A549 (cell line): ENCODE data around the gene CDYL. TPM values are rescaled to one million over a fixed set of nuclear protein-coding genes. Genes with fewer than 3 reads are reported as not detected.

Experiments
- ATAC-seq, 2 experiments: fragments of 200-7000 bp in 1 of 2; fragments of >200 bp in 1 of 2; cut with Nextera tagmentation in 1 of 2; cut with Tn5 transposase in 1 of 2; 3 replicates each; pipeline versions ENCODE4 v1.8.0 to v1.9.1; 2018 to 2020; ENCODE audit warnings: mild to moderate bottlenecking in 1 of 2, moderate library complexity in 1 of 2
- CTCF ChIA-PET: fragments of 300-600 bp; sonication (Branson Sonifier 250); formaldehyde crosslinking; extraction: SDS; loops from one replicate; lab custom pipeline; 2021; ENCODE audit warnings: antibody characterized with exemption, inconsistent platforms; lab: Yijun Ruan, JAX
- POLR2A ChIA-PET: fragments of 350-600 bp; formaldehyde crosslinking; extraction: SDS; loops from one replicate; lab custom pipeline; 2021; ENCODE audit warnings: antibody characterized with exemption, inconsistent platforms; lab: Yijun Ruan, JAX
- DNase-seq, 2 experiments: peaks; one replicate each; pipeline versions ENCODE4 v3.0.0 to v3.0.0-alpha.2; 2011 to 2016; ENCODE audit warnings: low read depth in 1 of 2, low spot score in 1 of 2
- FAIRE-seq: peaks from 2 replicates; lab custom pipeline; 2011; peaks lifted over from hg19 to GRCh38; lab: Jason Lieb, UNC
- H3K27ac ChIP-seq, 2 experiments: fragments of >200 bp; sonication (Bioruptor Twin); formaldehyde crosslinking; 3 replicates each; pipeline ENCODE4 v1.5.1; 2016 to 2017
- H3K4me1 ChIP-seq: fragments of >200 bp; sonication (Bioruptor Twin); formaldehyde crosslinking; 3 replicates; pipeline ENCODE4 v1.6.1; 2016
- H3K4me2 ChIP-seq: fragments of >200 bp; sonication (Bioruptor Twin); formaldehyde crosslinking; 3 replicates; pipeline ENCODE4 v1.6.1; 2016
- H3K4me3 ChIP-seq: fragments of >200 bp; sonication (Bioruptor Twin); formaldehyde crosslinking; 3 replicates; pipeline ENCODE4 v1.5.1; 2016
- H3K9me3 ChIP-seq: fragments of >200 bp; sonication (Bioruptor Twin); formaldehyde crosslinking; 3 replicates; pipeline ENCODE4 v1.6.1; 2016
- CBX2 ChIP-seq: fragments of 200-600 bp; sonication (generic); IDR thresholded peaks from 2 replicates; pipeline ENCODE4 v1.6.1; 2016; ENCODE audit warnings: low read depth, mild to moderate bottlenecking, borderline replicate concordance
- CBX8 ChIP-seq: fragments of 200-600 bp; sonication (generic); IDR thresholded peaks from 2 replicates; pipeline ENCODE4 v1.6.1; 2016
- CHD2 ChIP-seq: fragments of 150-350 bp; IDR thresholded peaks from 2 replicates; pipeline ENCODE4 v1.6.1; 2014; ENCODE audit warnings: low read length; ENCODE audit not compliant: partially characterized antibody
- CHD4 ChIP-seq: fragments of 200-600 bp; sonication (generic); IDR thresholded peaks from 2 replicates; pipeline ENCODE4 v1.6.1; 2016; ENCODE audit warnings: antibody characterized with exemption, mild to moderate bottlenecking, borderline replicate concordance
- EHF ChIP-seq: fragments of 250-450 bp; sonication (Bioruptor Pico); IDR thresholded peaks from 2 replicates; pipeline ENCODE4 v1.5.0; 2020; ENCODE audit warnings: mild to moderate bottlenecking
- EHMT2 ChIP-seq: fragments of 200-600 bp; sonication (generic); IDR thresholded peaks from 2 replicates; pipeline ENCODE4 v1.6.1; 2016; ENCODE audit warnings: antibody characterized with exemption, low read depth, mild to moderate bottlenecking, moderate library complexity
- ESRRA ChIP-seq: fragments of 150-350 bp; IDR thresholded peaks from 2 replicates; pipeline ENCODE4 v1.6.1; 2014; ENCODE audit warnings: mild to moderate bottlenecking, low read length, borderline replicate concordance
- FOSL2 ChIP-seq, 2 experiments: fragments of 450-650 bp in 1 of 2; fragments of >200 bp in 1 of 2; sonication (Bioruptor Twin) in 1 of 2; formaldehyde crosslinking; IDR thresholded peaks; 2 replicates each; pipeline versions ENCODE4 v1.5.0 to v1.6.1; 2016 to 2020; ENCODE audit warnings: mild to moderate bottlenecking in 1 of 2, moderate library complexity in 1 of 2
- FOXS1 ChIP-seq: fragments of 250-450 bp; sonication (Bioruptor Pico); IDR thresholded peaks from 2 replicates; pipeline ENCODE4 v1.5.0; 2020; ENCODE audit warnings: mild to moderate bottlenecking, moderate library complexity
- GATA3 ChIP-seq: IDR thresholded peaks from 2 replicates; pipeline ENCODE4 v1.6.1; 2012; ENCODE audit warnings: borderline replicate concordance
- HEYL ChIP-seq: fragments of 250-450 bp; sonication (Bioruptor Pico); IDR thresholded peaks from 2 replicates; pipeline ENCODE4 v1.8.0; 2021; ENCODE audit warnings: mild to moderate bottlenecking, moderate library complexity
- HOXA7 ChIP-seq: fragments of 250-450 bp; sonication (Bioruptor Pico); IDR thresholded peaks from 2 replicates; pipeline ENCODE4 v1.5.0; 2020; ENCODE audit warnings: mild to moderate bottlenecking, moderate library complexity
- HOXB13 ChIP-seq: fragments of 250-450 bp; sonication (Bioruptor Pico); IDR thresholded peaks from 2 replicates; pipeline ENCODE4 v1.5.0; 2020; ENCODE audit warnings: low read depth, mild to moderate bottlenecking, moderate library complexity
- JUNB ChIP-seq: fragments of >200 bp; sonication (Bioruptor Twin); formaldehyde crosslinking; IDR thresholded peaks from 2 replicates; pipeline ENCODE4 v1.6.1; 2016
- KDM5A ChIP-seq: fragments of 200-600 bp; sonication (generic); IDR thresholded peaks from 2 replicates; pipeline ENCODE4 v1.6.1; 2016; ENCODE audit warnings: antibody characterized with exemption, mild to moderate bottlenecking
- MAZ ChIP-seq: fragments of 150-350 bp; IDR thresholded peaks from 2 replicates; pipeline ENCODE4 v1.6.1; 2014; ENCODE audit warnings: antibody characterized with exemption, low read depth, low read length, borderline replicate concordance
- NFE2L2 ChIP-seq: fragments of 150-350 bp; conservative IDR thresholded peaks from 2 replicates; pipeline ENCODE4 v1.6.1; 2014; ENCODE audit warnings: low read length
- NR3C1 ChIP-seq: fragments of >200 bp; sonication (Bioruptor Twin); formaldehyde crosslinking; IDR thresholded peaks from 3 replicates; pipeline ENCODE4 v1.6.1; 2017
- PHF8 ChIP-seq: fragments of 200-600 bp; sonication (generic); IDR thresholded peaks from 2 replicates; pipeline ENCODE4 v1.6.1; 2016; ENCODE audit warnings: low read depth, mild to moderate bottlenecking, antibody characterized with exemption, moderate library complexity, borderline replicate concordance
- RARB ChIP-seq: fragments of 250-450 bp; sonication (Bioruptor Pico); IDR thresholded peaks from 2 replicates; pipeline ENCODE4 v1.8.0; 2021; ENCODE audit warnings: mild to moderate bottlenecking, moderate library complexity
- RFX5 ChIP-seq: fragments of 450-650 bp; IDR thresholded peaks from 2 replicates; pipeline ENCODE4 v1.7.1; 2014; ENCODE audit warnings: antibody characterized with exemption, mild to moderate bottlenecking, moderate library complexity
- SMC3 ChIP-seq: fragments of >200 bp; sonication (Bioruptor Twin); formaldehyde crosslinking; IDR thresholded peaks from 3 replicates; pipeline ENCODE4 v1.6.1; 2018; ENCODE audit warnings: inconsistent platforms
- SREBF2 ChIP-seq: fragments of 450-650 bp; IDR thresholded peaks from 2 replicates; pipeline ENCODE4 v1.6.1; 2014; ENCODE audit warnings: mild to moderate bottlenecking, moderate library complexity
- TFCP2L1 ChIP-seq: fragments of 250-450 bp; sonication (Bioruptor Pico); IDR thresholded peaks from 2 replicates; pipeline ENCODE4 v1.5.0; 2021; ENCODE audit warnings: mild to moderate bottlenecking
- TP53 ChIP-seq: fragments of 250-450 bp; sonication (Bioruptor Pico); IDR thresholded peaks from 2 replicates; pipeline ENCODE4 v1.5.0; 2021; ENCODE audit warnings: mild to moderate bottlenecking, moderate library complexity
- ZSCAN20 ChIP-seq: fragments of 250-450 bp; sonication (Bioruptor Pico); IDR thresholded peaks from 2 replicates; pipeline ENCODE4 v1.8.0; 2022; ENCODE audit warnings: mild to moderate bottlenecking, moderate library complexity
- WGBS: methylation state at CpG from one replicate; pipeline ENCODE4 v1.1.6; 2017; ENCODE audit errors: missing lambda C conversion rate; 5-methylcytosine and 5-hydroxymethylcytosine counted together
- polyA plus RNA-seq, 4 experiments: library from polyadenylated mRNA; depleted of rRNA in 3 of 4; stranded (reverse); fragments of >200 nt; fragmentation: RNase III in 1 of 4; extraction: RNeasy Plus Mini Kit Qiagen cat#74134 plus additional on column Dnase treatment in 1 of 4; gene quantifications; 2 replicates in 3 of 4; 3 replicates in 1 of 4; pipeline ENCODE4 v1.2.3, GENCODE V29; 2011 to 2017
- TF ChIP-seq, protein P1 (sequence below): IDR thresholded peaks from 2 replicates; pipeline ENCODE4 v1.6.1; 2012; ENCODE audit warnings: low read depth, borderline replicate concordance
- TF ChIP-seq, protein P2 (sequence below): IDR thresholded peaks from 2 replicates; pipeline ENCODE4 v1.6.1; 2012

CDYL gene
- polyA plus RNA-seq, 2 of the 4 experiments (the other 2 are of a cell fraction) = 18.6 to 42.7 TPM

DNA sequence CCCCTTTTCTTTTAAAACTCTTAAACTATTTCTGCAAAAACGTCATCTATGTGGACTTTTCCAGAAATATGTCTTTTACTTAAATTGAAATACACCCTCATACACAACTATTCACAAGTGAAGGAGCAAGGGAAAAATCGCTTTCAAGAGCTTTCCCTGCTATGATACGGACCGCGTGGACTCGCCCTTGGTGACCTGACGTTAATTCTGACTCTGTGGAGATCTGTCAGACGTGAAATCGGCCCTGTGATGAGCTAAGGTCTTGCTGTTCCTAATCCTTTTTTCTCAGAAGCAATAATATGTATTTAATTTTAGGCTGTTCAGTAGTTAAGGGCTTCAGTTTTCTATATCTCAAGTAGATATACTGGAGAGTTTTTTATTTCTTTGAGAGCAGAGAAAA, 114.0 kb downstream of the CDYL start:
- Histone ChIP-seq H3K4me2 (no peak overlapping the region), H3K27ac (no peak overlapping the region), H3K4me1 (no peaks in the 10 kb centered on the region), H3K4me3 (no peak overlapping the region), H3K9me3 (no peaks in the 10 kb centered on the region)
- TF ChIP-seq, protein P1, sequence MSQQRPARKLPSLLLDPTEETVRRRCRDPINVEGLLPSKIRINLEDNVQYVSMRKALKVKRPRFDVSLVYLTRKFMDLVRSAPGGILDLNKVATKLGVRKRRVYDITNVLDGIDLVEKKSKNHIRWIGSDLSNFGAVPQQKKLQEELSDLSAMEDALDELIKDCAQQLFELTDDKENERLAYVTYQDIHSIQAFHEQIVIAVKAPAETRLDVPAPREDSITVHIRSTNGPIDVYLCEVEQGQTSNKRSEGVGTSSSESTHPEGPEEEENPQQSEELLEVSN = no peak
- no peak for TF ChIP-seq RFX5
- TF ChIP-seq CBX8 = no peak
- TF ChIP-seq HEYL = no peak
- no peak for TF ChIP-seq GATA3
- TF ChIP-seq NR3C1 = no peak
- TF ChIP-seq SREBF2 = no peak
- no peak for TF ChIP-seq CHD2
- no peak for TF ChIP-seq EHF (CRISPR knock-in tag)
- no peak for TF ChIP-seq EHMT2
- no peak for TF ChIP-seq TFCP2L1 (CRISPR knock-in tag)
- no peak for TF ChIP-seq SMC3
- no peak for TF ChIP-seq HOXA7
- TF ChIP-seq JUNB = no peak
- TF ChIP-seq FOSL2 (IDR thresholded peaks at IDR 0.05) = no peak
- TF ChIP-seq FOSL2 (CRISPR knock-in tag; IDR thresholded peaks at IDR 0.05) = no peak
- no peak for TF ChIP-seq CBX2
- POLR2A ChIA-PET = no interaction called here
- no peak for FAIRE-seq
- WGBS = 88% methylated on average over 9 of the region's 9 CpGs
- ATAC-seq = no peak
- DNase-seq = no peak
- CTCF ChIA-PET = no interaction called here

DNA sequence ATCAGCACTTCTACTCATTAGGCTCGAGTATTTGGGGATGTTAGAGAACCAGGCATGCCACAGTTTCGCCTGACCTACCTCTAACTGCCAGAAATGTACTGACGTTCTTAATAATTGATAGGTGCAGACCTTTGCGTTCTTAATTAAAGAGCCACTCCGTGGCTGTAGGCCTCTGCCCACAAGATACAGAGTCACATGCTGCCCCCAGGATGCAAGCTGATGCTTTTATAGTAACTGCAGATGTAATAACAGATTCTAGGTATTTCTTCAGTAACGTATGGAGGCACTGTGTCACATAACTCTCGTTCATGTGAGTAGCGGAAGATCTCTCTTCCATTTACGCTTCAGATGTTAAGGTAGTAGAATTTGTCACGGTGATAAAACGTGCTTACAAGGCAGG, 114.4 kb downstream of the CDYL start:
- Histone ChIP-seq H3K9me3 (no peaks in the 10 kb centered on the region), H3K4me1 (no peaks in the 10 kb centered on the region), H3K27ac (no peak overlapping the region), H3K4me2 (no peak overlapping the region), H3K4me3 (no peak overlapping the region)
- DNase-seq (no peak), FAIRE-seq (no peak), ATAC-seq (no peak)
- WGBS = 95% methylated on average over 11 of the region's 11 CpGs
- ChIA-PET POLR2A (no interaction called here), CTCF (no interaction called here)
- TF ChIP-seq MAZ (no peak), ZSCAN20 (no peak)

DNA sequence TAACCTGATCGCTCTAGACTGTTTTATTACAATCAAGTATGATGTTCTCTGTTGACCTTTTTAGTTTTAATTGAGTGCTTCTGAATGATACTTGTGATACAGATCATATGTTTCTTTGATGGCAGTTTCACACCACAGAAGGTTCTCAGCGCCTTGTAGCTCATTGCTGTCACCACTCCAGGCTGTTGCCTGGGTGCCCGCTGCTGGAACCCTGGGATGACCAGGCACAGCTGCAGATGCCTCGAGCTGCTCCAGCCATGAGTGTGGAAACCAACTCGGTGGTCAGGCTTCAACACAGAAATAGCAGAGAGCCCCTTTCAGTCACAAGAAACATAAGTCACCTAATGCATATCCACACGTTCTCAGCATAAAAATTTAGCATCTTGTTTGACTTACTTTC, 114.9 kb downstream of the CDYL start:
- no peak overlapping the region for H3K4me2 ChIP-seq
- no peak for FAIRE-seq
- no peaks in the 10 kb centered on the region for H3K4me1 ChIP-seq
- 94% methylated on average over 6 of the region's 6 CpGs for WGBS
- H3K4me3 ChIP-seq = no peak overlapping the region
- POLR2A ChIA-PET = no interaction called here
- TF ChIP-seq ESRRA = no peak
- no peak for TF ChIP-seq HEYL
- no peak for TF ChIP-seq CBX8
- no peak for TF ChIP-seq CHD4
- TF ChIP-seq, all 56 proteins: peak for 0
- CTCF ChIA-PET = no interaction called here
- ATAC-seq (no peak), DNase-seq (no peak)
- no peaks in the 10 kb centered on the region for H3K9me3 ChIP-seq
- H3K27ac ChIP-seq = no peak overlapping the region

DNA sequence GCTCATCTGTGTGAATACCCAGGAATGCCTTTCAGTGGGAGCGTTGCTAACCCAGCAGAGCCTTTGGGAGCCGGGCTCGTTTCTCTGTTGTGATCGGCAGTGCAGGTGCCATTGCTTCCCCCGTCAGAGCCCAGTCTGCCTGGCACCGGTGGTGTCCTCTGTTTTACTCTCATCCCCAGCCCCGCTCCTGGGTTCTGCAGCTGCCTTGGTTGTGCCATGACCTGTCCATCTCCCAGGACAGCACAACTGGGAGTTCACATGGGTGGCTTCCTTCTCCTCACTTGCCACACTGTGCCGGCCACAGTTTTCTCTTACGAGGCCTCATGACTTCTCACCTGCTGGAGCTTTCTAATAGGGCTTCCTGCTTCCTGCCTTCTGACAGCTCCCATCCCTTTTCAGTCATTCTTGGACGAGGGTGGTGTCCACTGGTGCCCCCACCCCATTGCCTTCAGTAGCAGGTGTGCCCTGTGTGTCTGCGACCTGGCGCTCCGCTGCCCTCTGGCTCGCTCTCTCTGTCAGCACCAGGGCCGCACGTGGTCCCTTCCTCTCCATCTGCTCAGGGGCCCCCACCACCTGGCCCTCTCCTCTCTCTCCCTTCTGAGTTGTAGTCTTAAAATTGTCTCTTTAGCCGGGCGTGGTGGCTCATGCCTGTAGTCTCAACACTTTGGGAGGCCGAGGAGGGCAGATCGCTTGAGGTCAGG, 116.7 kb downstream of the CDYL start:
- no peak overlapping the region for H3K4me3 ChIP-seq
- no peak overlapping the region for H3K4me2 ChIP-seq
- POLR2A ChIA-PET = no interaction called here
- no peak overlapping the region for H3K27ac ChIP-seq
- no peak for ATAC-seq
- FAIRE-seq = no peak
- CTCF ChIA-PET = no interaction called here
- no peaks in the 10 kb centered on the region for H3K4me1 ChIP-seq
- H3K9me3 ChIP-seq = no peaks in the 10 kb centered on the region
- DNase-seq = no peak
- WGBS = 92% methylated on average over 19 of the region's 20 CpGs
- TF ChIP-seq ZSCAN20 = no peak
- no peak for TF ChIP-seq SMC3
- no peak for TF ChIP-seq NR3C1
- no peak for TF ChIP-seq PHF8
- no peak for TF ChIP-seq HOXB13 (CRISPR knock-in tag)
- no peak for TF ChIP-seq FOXS1 (CRISPR knock-in tag)
- no peak for TF ChIP-seq ESRRA
- TF ChIP-seq RARB (CRISPR knock-in tag) = no peak
- TF ChIP-seq HEYL = no peak
- TF ChIP-seq KDM5A = no peak
- no peak for TF ChIP-seq JUNB
- TF ChIP-seq, protein P2, sequence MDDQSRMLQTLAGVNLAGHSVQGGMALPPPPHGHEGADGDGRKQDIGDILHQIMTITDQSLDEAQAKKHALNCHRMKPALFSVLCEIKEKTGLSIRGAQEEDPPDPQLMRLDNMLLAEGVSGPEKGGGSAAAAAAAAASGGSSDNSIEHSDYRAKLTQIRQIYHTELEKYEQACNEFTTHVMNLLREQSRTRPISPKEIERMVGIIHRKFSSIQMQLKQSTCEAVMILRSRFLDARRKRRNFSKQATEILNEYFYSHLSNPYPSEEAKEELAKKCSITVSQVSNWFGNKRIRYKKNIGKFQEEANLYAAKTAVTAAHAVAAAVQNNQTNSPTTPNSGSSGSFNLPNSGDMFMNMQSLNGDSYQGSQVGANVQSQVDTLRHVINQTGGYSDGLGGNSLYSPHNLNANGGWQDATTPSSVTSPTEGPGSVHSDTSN = no peak
- no peak for TF ChIP-seq NFE2L2
- no peak for TF ChIP-seq TP53 (CRISPR knock-in tag)
- TF ChIP-seq EHMT2 = no peak
- no peak for TF ChIP-seq EHF (CRISPR knock-in tag)
